Inferior parietal cortex (tissue), 1 donor: Measurements from ENCODE around the gene ZNF526.
"Not testable (repeated sequence)": the region's sequence is repeated elsewhere in the genome, so short reads cannot be mapped to it uniquely, and the experiment has no call there.

ENCODE experiments used
- DNase-seq: peaks from one replicate; pipeline ENCODE4 v3.0.0-alpha.2; 2016; ENCODE audit errors: extremely low spot score

ZNF526 gene

DNA sequence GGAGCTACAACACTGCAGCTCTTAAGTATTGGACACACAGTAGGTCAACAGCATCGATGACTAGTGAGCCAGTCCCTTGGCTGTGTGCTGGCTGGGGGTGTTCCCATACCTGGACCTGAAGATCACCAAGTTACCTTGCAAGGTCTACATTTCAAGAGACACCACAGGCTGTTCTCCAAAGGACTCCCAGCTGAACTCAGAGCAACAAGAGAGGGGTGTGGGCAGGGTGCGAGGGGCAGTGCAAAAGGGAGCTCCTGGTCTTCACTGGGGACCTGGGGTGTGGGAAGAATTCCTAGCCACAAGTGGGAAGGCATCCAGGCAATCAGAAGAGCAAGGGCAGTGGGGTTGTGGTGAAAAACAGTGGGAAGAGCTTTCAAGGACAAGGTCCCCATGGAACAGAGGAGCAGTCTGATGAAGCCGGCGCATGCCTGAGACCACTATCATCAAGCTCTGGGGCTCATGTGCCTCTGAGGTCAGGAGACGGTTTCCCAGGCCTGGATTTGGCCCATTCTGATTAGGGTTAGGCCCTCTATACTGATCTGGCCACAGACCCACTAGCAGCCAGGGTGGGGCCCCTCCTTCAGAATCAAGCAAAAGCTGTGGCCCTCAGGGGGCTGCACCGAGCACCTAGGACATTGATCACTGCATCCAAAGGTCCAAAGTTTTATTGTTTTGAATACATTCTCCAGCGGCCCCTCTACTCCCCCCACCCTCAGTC is 27.0 kb downstream of the ZNF526 start:
- DNase-seq = no peak

DNA sequence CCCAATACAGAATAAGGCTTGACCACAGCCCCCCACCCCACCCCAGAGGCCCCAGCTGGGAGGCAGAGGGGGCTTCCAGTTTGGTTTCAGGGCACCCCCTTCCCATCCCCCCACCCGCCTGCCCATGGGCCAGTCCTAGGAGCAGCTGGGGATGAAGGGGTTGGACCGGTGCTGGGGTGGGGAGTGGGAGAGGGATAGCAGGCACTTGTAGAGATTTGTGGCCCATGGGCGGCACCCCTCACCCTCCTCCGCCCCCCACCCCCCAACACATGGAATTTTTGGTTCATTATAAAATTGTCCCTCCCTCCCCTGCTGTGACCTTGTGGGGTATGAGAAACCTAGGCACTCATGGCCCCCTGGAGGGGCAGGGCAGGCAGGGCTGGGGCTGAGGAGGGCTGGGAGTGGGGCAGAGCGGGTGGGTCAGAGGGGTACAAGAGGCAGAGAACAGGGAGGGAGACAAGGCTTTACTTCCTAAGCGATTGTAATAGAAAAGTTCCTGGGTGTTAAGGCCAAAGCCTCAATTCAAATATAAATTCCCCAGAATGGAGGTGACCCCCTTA is 27.6 kb downstream of the ZNF526 start:
- no peak for DNase-seq

DNA sequence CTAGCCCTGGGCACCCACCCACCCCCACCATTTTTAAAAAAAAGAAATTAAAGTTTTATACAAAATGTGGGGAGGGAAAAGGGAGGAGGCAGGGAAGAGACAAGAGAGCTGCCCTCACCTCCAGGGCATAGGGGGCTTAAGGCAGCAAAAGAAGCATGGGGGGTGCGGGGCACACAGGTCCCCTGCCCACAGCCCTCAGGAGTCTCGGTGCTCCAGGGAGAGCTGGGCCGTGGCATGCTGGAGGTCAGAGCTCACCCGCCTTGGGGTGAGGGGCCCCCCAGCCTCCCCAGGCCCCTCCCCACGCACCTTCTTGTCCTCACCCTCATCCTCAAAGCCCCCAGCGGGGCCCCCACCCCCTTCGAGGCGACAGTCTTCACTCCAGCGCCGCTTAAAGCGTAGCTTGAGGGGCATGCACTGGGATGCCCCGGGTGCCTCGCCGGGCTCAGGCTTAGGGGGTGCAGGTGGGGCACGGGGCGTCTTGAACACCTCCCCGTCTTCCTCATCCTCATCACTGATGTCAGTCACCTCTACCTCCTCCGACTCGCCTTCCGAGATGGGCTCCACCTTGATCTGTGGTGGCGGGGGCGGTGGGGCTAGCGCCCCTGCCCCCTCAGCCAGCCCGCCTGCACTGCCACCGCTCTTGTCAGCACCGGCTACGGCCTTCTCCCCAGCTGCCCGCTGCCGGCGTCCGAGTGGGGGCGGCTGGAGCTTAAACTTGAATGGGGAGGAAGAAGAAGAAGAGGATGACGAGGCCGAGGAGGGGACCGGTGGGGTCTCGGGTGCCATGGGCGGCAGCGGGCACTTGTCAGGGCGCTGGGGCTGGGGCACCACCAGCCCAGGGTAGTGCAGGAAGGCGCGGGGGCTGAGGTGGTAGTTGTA is 28.4 kb downstream of the ZNF526 start:
- DNase-seq = no peak

GRCh38 chr19:42249149-42249750 is 29.1 kb downstream of the ZNF526 start:
- DNase-seq = no peak

DNA sequence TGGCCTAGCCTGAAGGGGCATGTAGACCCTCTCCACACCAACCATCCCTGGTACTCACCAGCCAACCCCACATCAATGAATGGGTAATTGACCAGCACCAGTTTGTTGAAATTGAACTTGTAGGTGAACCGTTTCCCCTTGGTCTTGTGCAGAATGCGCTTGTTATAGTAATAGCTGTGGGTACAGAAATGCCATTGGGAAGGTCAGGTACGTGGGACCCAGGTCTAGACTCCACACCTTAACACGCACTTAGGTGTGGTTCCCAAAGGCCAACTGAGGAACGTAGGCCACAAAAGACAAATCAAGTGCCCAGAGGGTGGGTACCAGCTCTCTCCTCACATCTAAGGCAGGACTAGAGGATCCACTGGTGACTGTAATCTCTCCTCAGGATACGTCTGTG is 29.7 kb downstream of the ZNF526 start:
- no peak for DNase-seq

GRCh38 chr19:42250183-42250665 is 30.1 kb downstream of the ZNF526 start:
- no peak for DNase-seq

DNA sequence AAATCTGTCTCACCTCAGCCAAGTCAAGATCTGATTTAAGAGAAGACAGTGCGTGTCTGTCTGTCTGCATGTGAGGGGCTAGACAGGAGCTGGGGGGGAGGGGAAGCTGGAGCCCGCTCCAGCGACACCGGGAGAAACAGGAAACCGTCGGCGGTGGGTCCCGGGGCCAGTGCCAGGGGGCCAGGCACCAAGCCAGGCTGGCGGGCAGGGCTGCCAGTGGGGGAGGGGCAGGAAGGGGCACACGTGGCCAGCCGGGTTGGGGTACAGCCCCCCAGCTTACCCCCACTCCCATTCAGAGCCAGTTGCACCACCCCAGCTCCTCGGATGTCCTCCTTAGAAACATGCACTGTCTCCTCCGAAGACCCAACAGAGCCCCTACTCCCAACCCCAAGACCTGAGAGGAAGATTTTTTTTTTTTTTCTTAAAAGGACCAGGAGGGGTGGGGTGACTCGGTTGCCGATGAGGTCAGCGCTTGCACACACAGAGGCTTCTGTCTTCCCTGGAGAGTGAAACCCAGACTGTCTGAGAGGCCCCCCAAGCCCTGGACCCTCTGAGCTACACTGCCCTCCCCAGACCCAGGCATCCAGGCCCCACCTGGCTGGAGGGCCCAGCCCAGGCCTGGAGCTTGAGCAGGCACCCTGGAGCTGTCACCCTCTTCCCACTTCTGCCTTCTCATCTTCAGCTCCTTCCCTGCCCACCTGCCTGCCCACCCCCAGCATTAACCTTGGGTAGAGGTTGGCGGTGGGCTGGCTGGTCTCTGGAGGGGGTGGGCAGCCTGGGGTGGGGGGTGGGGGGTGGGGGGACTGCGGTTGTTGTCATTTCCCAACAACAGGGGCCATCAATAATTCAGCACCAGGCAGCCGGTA is 30.8 kb downstream of the ZNF526 start:
- no peak for DNase-seq

DNA sequence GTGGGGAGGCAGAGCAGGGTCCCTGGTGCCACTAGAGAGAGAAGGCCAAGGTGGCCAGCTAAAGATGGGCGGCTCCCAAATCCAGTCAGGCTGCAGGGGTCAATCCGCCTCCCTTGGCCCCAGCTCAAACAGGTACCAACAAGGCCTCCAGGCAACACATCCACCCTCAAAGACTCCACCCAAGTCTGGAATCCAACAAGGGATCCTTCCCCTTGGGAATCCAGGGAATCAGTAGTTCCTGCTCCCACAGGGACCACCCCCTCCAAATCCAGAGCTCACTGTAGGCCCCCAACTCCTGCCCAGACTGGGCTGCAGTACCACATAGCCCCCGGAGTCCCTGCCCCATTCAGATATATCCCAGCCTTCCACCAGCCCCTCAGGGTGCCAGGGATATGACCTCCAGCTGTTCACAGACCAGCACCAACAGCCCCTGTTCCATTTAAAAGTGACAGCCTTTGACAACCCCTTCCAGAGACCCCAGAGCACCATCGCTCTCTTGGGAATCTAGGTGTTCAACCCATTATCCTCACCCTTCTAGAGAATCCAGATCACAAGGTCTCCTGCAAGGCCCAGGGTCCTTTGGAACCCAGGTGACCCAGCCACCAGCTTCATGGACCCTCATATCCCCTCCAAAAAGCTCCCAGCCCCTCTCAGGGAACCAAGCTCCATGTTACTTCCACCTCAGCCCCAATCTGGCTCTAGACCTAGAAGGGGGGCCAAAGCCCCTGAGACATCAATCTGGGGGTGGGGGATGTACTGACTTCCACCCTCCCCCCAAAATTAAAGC is 31.7 kb downstream of the ZNF526 start:
- no peak for DNase-seq

GRCh38 chr19:42252365-42253244 is 32.5 kb downstream of the ZNF526 start:
- peak; percentile 77 for DNase-seq

- no peak for DNase-seq
Observed at GRCh38 chr19:42253245-42254088, 33.4 kb downstream of the ZNF526 start.

GRCh38 chr19:42254089-42254849 is 34.2 kb downstream of the ZNF526 start:
- peak; percentile 79 for DNase-seq

- peak; percentile 89 for DNase-seq
Observed at GRCh38 chr19:42254850-42255765, 35.0 kb downstream of the ZNF526 start, which contains the start of gene ERF. TSS of gene ERF (minus strand) at chr19:42255128. CDS start at chr19:42254999, 129 bp downstream.

DNA sequence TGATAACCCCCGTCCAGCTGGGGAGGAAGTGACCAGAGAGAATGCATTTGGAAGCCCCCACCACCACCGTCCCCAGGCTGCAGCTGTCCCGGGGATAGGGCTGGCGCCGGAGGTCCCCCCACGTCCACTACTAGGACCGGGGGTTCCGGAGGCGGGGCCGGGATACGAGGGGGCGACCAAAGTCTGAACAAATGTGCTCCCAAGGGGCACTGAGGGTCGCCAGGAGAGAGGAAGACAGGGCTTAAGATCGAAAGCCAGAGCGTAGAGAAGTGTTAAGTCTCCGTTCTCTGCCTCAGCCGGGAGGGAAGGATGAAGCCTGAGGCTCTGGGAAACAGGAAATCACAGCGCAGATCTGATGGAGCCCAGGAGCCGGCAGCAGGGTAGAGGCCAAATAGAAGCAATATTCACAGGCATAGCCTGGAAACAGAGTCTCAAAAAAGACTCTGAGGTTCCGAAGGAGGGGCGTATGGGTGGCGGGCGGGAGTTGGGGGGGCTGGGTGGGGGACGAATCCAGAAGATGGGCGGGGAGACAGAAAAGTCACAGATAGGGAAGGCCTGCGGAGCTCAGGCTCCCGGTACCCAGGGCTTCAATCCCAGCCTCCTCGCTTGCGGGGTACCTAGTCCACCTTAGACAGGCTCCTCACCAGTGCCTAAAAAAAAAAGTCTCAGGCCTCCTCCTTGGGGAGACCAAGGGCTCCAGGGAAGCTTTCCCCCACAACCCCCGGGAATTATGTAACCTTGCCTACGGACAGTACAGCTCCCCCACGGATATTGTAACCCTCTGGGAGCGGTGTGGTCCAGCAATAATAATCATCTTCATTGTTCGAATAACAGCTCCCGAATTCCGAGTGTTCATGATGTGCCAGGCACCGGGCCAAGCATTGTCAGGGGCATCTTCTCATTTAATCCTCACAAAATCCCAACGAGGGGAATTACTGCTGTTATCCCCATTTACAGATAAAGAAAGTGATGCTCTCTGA is 35.9 kb downstream of the ZNF526 start:
- DNase-seq = no peak

DNA sequence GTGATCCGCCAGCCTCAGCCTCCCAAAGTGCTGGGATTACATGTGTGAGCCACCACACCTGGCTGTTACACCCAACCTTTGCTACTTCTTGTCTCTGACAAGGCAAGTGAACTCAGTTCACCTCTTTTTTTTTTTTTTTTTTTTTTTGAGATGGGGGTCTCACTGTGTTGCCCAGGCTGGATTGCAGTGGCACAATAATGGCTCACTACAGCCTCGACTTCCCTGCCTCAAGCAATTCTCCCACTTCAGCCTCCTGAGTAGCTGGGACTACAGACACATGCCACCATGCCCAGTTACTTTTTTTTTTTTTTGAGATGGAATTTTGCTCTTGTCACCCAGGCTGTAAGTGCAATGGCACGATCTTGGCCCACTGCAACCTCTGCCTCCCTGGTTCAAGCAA is 37.7 kb downstream of the ZNF526 start:
- DNase-seq = not testable (repeated sequence)

DNA sequence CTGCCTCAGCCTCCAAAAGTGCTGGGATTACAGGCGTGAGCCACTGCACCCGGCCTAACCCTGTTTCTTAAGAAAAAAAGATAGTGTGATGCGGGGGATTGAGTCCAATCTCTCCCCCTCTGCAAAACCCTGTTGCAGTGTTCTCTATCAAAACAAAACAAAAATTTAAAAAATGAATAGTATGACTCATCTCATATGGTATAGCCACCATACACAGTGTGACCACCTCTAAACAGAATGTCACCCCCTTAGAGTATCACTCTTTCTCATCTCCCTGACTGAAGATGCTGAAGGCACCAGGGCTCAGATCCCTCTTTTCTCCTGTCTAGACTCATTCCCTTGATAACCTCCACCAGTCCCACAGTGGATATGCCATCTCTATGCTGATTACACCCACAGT is 41.7 kb downstream of the ZNF526 start:
- DNase-seq = no peak
